K562 (cell line): ENCODE data around the gene SDR9C7. TPM values are rescaled to one million over a fixed set of nuclear protein-coding genes. Genes with fewer than 3 reads are reported as not detected.
A peak's percentile ranks its signal among the peaks of the same experiment; 100 is the strongest.
"Not testable (repeated sequence)": the region's sequence is repeated elsewhere in the genome, so short reads cannot be mapped to it uniquely, and the experiment has no call there.

Experiments used
- ATAC-seq: fragments of 200-7000 bp; cut with Tn5 transposase; 3 replicates; pipeline ENCODE4 v1.9.1; 2020; ENCODE audit warnings: moderate library complexity
- BruUV-seq: library from RNA; stranded (reverse); fragments of 400-500 nt; replicated peaks from 2 replicates; lab custom pipeline; 2021; lab: Mats Ljungman, UMichigan
- CTCF ChIA-PET: fragments of 300-600 bp; formaldehyde crosslinking; extraction: SDS; loops from one replicate; lab custom pipeline; 2021; ENCODE audit warnings: low intra/inter-chr PET ratio; lab: Yijun Ruan, JAX
- POLR2A ChIA-PET: fragments of 300-600, 350-650 bp; sonication (Branson Sonifier 250); formaldehyde crosslinking; extraction: SDS; loops from one replicate; lab custom pipeline; 2021; ENCODE audit warnings: antibody characterized with exemption, inconsistent platforms; lab: Yijun Ruan, JAX
- DNase-seq, 4 experiments: peaks; one replicate each; pipeline versions ENCODE4 v3.0.0 to v3.0.0-alpha.2; 2011 to 2018; ENCODE audit warnings: low spot score in 3 of 4, mixed read lengths in 3 of 4; ENCODE audit errors: extremely low read depth in 1 of 4
- FAIRE-seq: peaks from 2 replicates; lab custom pipeline; 2011; peaks lifted over from hg19 to GRCh38; lab: Jason Lieb, UNC
- H2AFZ ChIP-seq: 2 replicates; pipeline ENCODE4 v1.6.0; 2011; ENCODE audit warnings: low read depth, low read length, control low read depth, inconsistent platforms
- H3K27ac ChIP-seq: fragments of 200-600 bp; 3 replicates; pipeline ENCODE4 v1.8.0; 2011; ENCODE audit warnings: low read depth, mild to moderate bottlenecking, control low read depth, inconsistent platforms, low read length, moderate library complexity, mixed read lengths; ENCODE audit errors: extremely low read depth
- H3K27me3 ChIP-seq, 2 experiments: fragments of 300-600 bp in 1 of 2; 2 replicates in 1 of 2; 3 replicates in 1 of 2; pipeline versions ENCODE4 v1.6.0 to v1.8.0; 2011; ENCODE audit warnings: inconsistent platforms in 2 of 2, low read length in 2 of 2, mild to moderate bottlenecking in 1 of 2, mixed read lengths in 1 of 2, moderate library complexity in 1 of 2; ENCODE audit not compliant: control insufficient read depth in 2 of 2, insufficient read depth in 2 of 2
- H3K36me3 ChIP-seq: fragments of 300-600 bp; 3 replicates; pipeline ENCODE4 v1.8.0; 2011; ENCODE audit warnings: mild to moderate bottlenecking, low read length, inconsistent platforms; ENCODE audit not compliant: control insufficient read depth, insufficient read depth
- H3K4me1 ChIP-seq, 2 experiments: fragments of 200-600 bp in 1 of 2; replicated peaks in 1 of 2; 2 replicates in 1 of 2; 3 replicates in 1 of 2; pipeline versions ENCODE4 v1.5.1 to v1.8.0; 2011; ENCODE audit warnings: inconsistent platforms in 2 of 2, low read length in 2 of 2, mild to moderate bottlenecking in 1 of 2, mixed read lengths in 1 of 2, moderate library complexity in 1 of 2; ENCODE audit not compliant: control insufficient read depth in 2 of 2, insufficient read depth in 2 of 2
- H3K4me2 ChIP-seq: 2 replicates; pipeline ENCODE4 v1.6.1; 2011; ENCODE audit warnings: low read length, control low read depth, inconsistent platforms, mixed read lengths; ENCODE audit not compliant: insufficient read depth
- H3K4me3 ChIP-seq: fragments of 200-600 bp; sonication (generic), shearing (Covaris generic); 2 replicates; pipeline ENCODE4 v1.5.1; 2016; ENCODE audit warnings: control low read depth, inconsistent platforms
- H3K79me2 ChIP-seq: fragments of 200-600 bp; 3 replicates; pipeline ENCODE4 v1.8.0; 2011; ENCODE audit warnings: low read length, inconsistent platforms; ENCODE audit not compliant: control insufficient read depth, insufficient read depth
- H3K9ac ChIP-seq, 2 experiments: 2 replicates each; pipeline versions ENCODE4 v1.6.0 to v1.6.1; 2011; ENCODE audit warnings: low read depth in 2 of 2, low read length in 2 of 2, control low read depth in 1 of 2, inconsistent platforms in 1 of 2, mild to moderate bottlenecking in 1 of 2, mixed read lengths in 1 of 2; ENCODE audit not compliant: insufficient read depth in 1 of 2
- H3K9me1 ChIP-seq: one replicate; pipeline ENCODE4 v1.6.0; 2011; ENCODE audit warnings: inconsistent platforms, mild to moderate bottlenecking, low read length, moderate library complexity; ENCODE audit not compliant: control insufficient read depth, insufficient read depth
- H3K9me3 ChIP-seq: replicated peaks from 2 replicates; pipeline ENCODE4 v1.5.1; 2011; ENCODE audit warnings: low read depth, low read length, inconsistent platforms; ENCODE audit not compliant: control insufficient read depth, insufficient read depth
- H4K20me1 ChIP-seq: replicated peaks from 2 replicates; pipeline ENCODE4 v1.6.1; 2011; ENCODE audit warnings: low read length, inconsistent platforms, mixed read lengths; ENCODE audit not compliant: control insufficient read depth, insufficient read depth
- CXXC5 ChIP-seq: fragments of 250-450 bp; sonication (Bioruptor Pico); IDR thresholded peaks from 2 replicates; pipeline ENCODE4 v1.8.0; 2022; ENCODE audit warnings: inconsistent platforms, mild to moderate bottlenecking, moderate library complexity
- HDAC1 ChIP-seq, 2 experiments: fragments of 450-650 bp; IDR thresholded peaks; 2 replicates each; pipeline ENCODE4 v1.6.1; 2016 to 2017; ENCODE audit warnings: inconsistent platforms in 1 of 2, mild to moderate bottlenecking in 1 of 2, moderate library complexity in 1 of 2
- MTA2 ChIP-seq: fragments of 450-650 bp; IDR thresholded peaks from 2 replicates; pipeline ENCODE4 v1.6.1; 2016; ENCODE audit warnings: low read depth
- NCOR1 ChIP-seq: fragments of 450-650 bp; IDR thresholded peaks from 2 replicates; pipeline ENCODE4 v1.6.1; 2016; ENCODE audit warnings: mild to moderate bottlenecking, moderate library complexity
- NR2C1 ChIP-seq, 2 experiments: fragments of 450-650 bp; IDR thresholded peaks; 2 replicates each; pipeline ENCODE4 v1.6.1; 2017; ENCODE audit warnings: mild to moderate bottlenecking in 2 of 2, antibody characterized with exemption in 1 of 2, inconsistent platforms in 1 of 2, missing compliant biosample characterization in 1 of 2, missing genetic modification characterization in 1 of 2
- SOX6 ChIP-seq: fragments of 450-650 bp; IDR thresholded peaks from 2 replicates; pipeline ENCODE4 v1.6.1; 2014; ENCODE audit warnings: mild to moderate bottlenecking
- TAL1 ChIP-seq: fragments of 450-650 bp; IDR thresholded peaks from 2 replicates; pipeline ENCODE4 v1.6.1; 2016; ENCODE audit warnings: mild to moderate bottlenecking
- TRIM24 ChIP-seq, 2 experiments: fragments of 450-650 bp; IDR thresholded peaks; 2 replicates each; pipeline ENCODE4 v1.6.1; 2016
- WGBS: fragments of 100-300 bp; shearing (Covaris generic); methylation state at CpG from one replicate; pipeline ENCODE4 v1.1.6; 2016; ENCODE audit warnings: low coverage, mixed read lengths; ENCODE audit not compliant: insufficient coverage; ENCODE audit errors: missing lambda C conversion rate; 5-methylcytosine and 5-hydroxymethylcytosine counted together
- in situ Hi-C: fragments of 300-500 bp; cut with MboI; formaldehyde crosslinking; loops from 4 replicates; pipeline ENCODE4 v1.15.0; 2018; ENCODE audit warnings: inconsistent platforms, mixed read lengths
- intact Hi-C: fragments of 100-400 bp; cut with micrococcal nuclease; formaldehyde crosslinking; loops from 2 replicates; pipeline ENCODE4 v1.14.2; 2022
- polyA plus RNA-seq, 8 experiments: library from polyadenylated mRNA; depleted of rRNA in 4 of 8; stranded (reverse) in 5 of 8; unstranded in 3 of 8; fragments of >200 nt; fragmentation: Nextera tagmentation in 2 of 8; fragmentation: Illumina TruSeq in 1 of 8; extraction: Ambion mirVana in 2 of 8; extraction: Trizol in 1 of 8; gene quantifications; 2 replicates each; pipeline versions ENCODE4 v1.2.1 to v1.2.3, GENCODE V29; 2011 to 2014; ENCODE audit warnings: inconsistent platforms in 1 of 8, missing spikeins in 1 of 8
- total RNA-seq, 7 experiments: library from RNA; depleted of rRNA in 6 of 7; stranded (reverse); fragments of >200 nt in 6 of 7; fragmentation: Illumina TruSeq in 2 of 7; extraction: Trizol in 2 of 7; gene quantifications; 2 replicates each; pipeline versions ENCODE4 v1.2.1 to v1.2.3, GENCODE V29; 2011 to 2021; ENCODE audit warnings: low replicate concordance in 1 of 7
- TF ChIP-seq, protein P1 (sequence below): fragments of 450-650 bp; IDR thresholded peaks from 2 replicates; pipeline ENCODE4 v1.6.1; 2016; ENCODE audit warnings: mild to moderate bottlenecking, moderate library complexity
- TF ChIP-seq, protein P2 (sequence below): sonication (generic); formaldehyde crosslinking; IDR thresholded peaks from 2 replicates; pipeline ENCODE4 v1.9.0; 2022; ENCODE audit warnings: mild to moderate bottlenecking, missing genetic modification reagents

The SDR9C7 gene
- total and polyA plus RNA-seq, 9 of the 15 experiments (the other 6 are each of a cell fraction or from before 2014, with no cell fraction given) = 0.04 to 0.59 (median 0.06) TPM; not detected in 6

DNA sequence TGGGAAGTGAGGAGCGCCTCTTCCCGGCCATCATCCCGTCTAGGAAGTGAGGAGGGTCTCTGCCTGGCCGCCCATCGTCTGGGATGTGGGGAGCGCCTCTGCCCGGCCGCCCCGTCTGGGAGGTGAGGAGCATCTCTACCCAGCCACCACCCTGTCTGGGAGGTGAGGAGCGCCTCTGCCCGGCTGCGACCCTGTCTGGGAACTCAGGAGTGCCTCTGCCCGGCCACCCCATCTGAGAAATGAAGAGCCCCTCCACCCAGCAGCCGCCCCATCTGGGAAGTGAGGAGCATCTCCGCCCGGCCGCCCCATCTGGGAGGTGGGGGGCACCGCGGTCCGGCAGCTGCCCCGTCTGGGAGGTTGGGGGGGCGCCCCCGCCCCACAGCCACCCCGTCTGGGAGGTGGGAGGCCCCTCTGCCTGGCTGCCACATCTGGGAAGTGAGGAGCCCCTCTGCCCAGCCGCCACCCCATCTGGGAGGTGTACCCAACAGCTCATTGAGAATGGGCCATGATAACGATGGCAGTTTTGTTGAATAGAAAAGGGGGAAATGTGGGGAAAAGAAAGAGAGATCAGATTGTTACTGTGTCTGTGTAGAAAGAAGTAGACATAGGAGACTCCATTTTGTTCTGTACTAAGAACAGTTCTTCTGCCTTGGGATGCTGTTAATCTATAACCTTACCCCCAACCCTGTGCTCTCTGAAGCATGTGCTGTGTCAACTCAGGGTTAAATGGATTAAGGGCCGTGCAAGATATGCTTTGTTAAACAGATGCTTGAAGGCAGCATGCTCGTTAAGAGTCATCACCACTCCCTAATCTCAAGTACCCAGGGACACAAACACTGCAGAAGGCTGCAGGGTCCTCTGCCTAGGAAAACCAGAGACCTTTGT is 54.7 kb downstream of the SDR9C7 start:
- BruUV-seq; H3K9me1 ChIP-seq; H3K27ac ChIP-seq; H3K4me3 ChIP-seq; FAIRE-seq; H4K20me1 ChIP-seq; ATAC-seq; H3K79me2 ChIP-seq; H3K27me3 ChIP-seq; H2AFZ ChIP-seq; intact Hi-C loops; in situ Hi-C loops; H3K9ac ChIP-seq; H3K9me3 ChIP-seq; H3K4me2 ChIP-seq; H3K36me3 ChIP-seq; CTCF ChIA-PET; POLR2A ChIA-PET; TF ChIP-seq NR2C1 (tag; IDR thresholded peaks at IDR 0.05): not testable (repeated sequence)
- peak in 1 of 4 experiments; percentile 38 for DNase-seq
- WGBS = 80% methylated on average over 9 of the region's 28 CpGs
- H3K4me1 ChIP-seq = peaks cover 15 to 25% of the 10 kb centered on the region in 2 experiments
- TF ChIP-seq CXXC5 (peak; percentile 43; the same call in 1 of the 2 replicates), NCOR1 (peak; percentile 82), TAL1 (peak; percentile 77), HDAC1 (IDR thresholded peaks at IDR 0.05) (0 out of 4 replicates have a peak, but pooled peaks of 1 of the 2 experiments have one; percentile 21), TRIM24 (IDR thresholded peaks at IDR 0.05) (peak; percentile 80; a peak in 3 of 4 replicates), MTA2 (peak; percentile 59; the same call in 1 of the 2 replicates), NR2C1 (IDR thresholded peaks at IDR 0.05) (0 out of 2 replicates have a peak, but pooled peaks have one; percentile 13), SOX6 (0 out of 2 replicates have a peak, but pooled peaks have one; percentile 10)
- TF ChIP-seq, protein P1, sequence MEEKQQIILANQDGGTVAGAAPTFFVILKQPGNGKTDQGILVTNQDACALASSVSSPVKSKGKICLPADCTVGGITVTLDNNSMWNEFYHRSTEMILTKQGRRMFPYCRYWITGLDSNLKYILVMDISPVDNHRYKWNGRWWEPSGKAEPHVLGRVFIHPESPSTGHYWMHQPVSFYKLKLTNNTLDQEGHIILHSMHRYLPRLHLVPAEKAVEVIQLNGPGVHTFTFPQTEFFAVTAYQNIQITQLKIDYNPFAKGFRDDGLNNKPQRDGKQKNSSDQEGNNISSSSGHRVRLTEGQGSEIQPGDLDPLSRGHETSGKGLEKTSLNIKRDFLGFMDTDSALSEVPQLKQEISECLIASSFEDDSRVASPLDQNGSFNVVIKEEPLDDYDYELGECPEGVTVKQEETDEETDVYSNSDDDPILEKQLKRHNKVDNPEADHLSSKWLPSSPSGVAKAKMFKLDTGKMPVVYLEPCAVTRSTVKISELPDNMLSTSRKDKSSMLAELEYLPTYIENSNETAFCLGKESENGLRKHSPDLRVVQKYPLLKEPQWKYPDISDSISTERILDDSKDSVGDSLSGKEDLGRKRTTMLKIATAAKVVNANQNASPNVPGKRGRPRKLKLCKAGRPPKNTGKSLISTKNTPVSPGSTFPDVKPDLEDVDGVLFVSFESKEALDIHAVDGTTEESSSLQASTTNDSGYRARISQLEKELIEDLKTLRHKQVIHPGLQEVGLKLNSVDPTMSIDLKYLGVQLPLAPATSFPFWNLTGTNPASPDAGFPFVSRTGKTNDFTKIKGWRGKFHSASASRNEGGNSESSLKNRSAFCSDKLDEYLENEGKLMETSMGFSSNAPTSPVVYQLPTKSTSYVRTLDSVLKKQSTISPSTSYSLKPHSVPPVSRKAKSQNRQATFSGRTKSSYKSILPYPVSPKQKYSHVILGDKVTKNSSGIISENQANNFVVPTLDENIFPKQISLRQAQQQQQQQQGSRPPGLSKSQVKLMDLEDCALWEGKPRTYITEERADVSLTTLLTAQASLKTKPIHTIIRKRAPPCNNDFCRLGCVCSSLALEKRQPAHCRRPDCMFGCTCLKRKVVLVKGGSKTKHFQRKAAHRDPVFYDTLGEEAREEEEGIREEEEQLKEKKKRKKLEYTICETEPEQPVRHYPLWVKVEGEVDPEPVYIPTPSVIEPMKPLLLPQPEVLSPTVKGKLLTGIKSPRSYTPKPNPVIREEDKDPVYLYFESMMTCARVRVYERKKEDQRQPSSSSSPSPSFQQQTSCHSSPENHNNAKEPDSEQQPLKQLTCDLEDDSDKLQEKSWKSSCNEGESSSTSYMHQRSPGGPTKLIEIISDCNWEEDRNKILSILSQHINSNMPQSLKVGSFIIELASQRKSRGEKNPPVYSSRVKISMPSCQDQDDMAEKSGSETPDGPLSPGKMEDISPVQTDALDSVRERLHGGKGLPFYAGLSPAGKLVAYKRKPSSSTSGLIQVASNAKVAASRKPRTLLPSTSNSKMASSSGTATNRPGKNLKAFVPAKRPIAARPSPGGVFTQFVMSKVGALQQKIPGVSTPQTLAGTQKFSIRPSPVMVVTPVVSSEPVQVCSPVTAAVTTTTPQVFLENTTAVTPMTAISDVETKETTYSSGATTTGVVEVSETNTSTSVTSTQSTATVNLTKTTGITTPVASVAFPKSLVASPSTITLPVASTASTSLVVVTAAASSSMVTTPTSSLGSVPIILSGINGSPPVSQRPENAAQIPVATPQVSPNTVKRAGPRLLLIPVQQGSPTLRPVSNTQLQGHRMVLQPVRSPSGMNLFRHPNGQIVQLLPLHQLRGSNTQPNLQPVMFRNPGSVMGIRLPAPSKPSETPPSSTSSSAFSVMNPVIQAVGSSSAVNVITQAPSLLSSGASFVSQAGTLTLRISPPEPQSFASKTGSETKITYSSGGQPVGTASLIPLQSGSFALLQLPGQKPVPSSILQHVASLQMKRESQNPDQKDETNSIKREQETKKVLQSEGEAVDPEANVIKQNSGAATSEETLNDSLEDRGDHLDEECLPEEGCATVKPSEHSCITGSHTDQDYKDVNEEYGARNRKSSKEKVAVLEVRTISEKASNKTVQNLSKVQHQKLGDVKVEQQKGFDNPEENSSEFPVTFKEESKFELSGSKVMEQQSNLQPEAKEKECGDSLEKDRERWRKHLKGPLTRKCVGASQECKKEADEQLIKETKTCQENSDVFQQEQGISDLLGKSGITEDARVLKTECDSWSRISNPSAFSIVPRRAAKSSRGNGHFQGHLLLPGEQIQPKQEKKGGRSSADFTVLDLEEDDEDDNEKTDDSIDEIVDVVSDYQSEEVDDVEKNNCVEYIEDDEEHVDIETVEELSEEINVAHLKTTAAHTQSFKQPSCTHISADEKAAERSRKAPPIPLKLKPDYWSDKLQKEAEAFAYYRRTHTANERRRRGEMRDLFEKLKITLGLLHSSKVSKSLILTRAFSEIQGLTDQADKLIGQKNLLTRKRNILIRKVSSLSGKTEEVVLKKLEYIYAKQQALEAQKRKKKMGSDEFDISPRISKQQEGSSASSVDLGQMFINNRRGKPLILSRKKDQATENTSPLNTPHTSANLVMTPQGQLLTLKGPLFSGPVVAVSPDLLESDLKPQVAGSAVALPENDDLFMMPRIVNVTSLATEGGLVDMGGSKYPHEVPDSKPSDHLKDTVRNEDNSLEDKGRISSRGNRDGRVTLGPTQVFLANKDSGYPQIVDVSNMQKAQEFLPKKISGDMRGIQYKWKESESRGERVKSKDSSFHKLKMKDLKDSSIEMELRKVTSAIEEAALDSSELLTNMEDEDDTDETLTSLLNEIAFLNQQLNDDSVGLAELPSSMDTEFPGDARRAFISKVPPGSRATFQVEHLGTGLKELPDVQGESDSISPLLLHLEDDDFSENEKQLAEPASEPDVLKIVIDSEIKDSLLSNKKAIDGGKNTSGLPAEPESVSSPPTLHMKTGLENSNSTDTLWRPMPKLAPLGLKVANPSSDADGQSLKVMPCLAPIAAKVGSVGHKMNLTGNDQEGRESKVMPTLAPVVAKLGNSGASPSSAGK = 0 out of 2 replicates have a peak, but pooled peaks have one; percentile 24
- TF ChIP-seq, protein P2, sequence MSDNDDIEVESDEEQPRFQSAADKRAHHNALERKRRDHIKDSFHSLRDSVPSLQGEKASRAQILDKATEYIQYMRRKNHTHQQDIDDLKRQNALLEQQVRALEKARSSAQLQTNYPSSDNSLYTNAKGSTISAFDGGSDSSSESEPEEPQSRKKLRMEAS = peak; percentile 46; the same call in 1 of the 2 replicates
